ENCODE measurements around the gene DDX39A.
"Not testable (repeated sequence)": the region's sequence is repeated elsewhere in the genome, so short reads cannot be mapped to it uniquely, and the experiment has no call there.

The DDX39A gene

DNA sequence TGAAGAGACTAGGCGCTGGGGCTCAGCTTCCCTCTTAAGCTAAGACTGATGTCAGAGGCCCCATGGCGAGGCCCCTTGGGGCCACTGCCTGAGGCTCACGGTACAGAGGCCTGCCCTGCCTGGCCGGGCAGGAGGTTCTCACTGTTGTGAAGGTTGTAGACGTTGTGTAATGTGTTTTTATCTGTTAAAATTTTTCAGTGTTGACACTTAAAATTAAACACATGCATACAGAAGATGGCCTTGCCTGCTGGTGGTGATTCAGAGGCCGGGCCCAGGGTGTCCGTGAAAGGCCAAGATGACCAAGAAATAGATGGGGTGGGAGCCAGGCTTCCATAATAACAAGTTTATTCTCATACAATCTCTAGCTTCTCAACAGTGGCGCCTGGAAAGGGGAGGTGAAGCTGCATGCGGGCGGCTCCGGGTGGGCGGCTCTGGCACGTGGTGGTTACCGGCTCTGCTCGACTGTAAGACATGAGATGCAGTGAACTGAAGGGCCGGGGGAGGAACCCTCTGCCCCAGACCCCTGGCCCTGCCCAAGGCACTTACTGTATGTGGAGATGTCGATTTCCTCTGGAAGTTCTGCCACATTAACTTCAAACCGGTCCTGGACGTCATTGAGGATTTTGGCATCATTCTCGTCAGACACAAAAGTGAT lies 10.5 kb downstream of the DDX39A start:
- no peak for DNase-seq

GRCh38 chr19:14407605-14408484 lies 11.3 kb downstream of the DDX39A start:
- DNase-seq, result no peak

DNA sequence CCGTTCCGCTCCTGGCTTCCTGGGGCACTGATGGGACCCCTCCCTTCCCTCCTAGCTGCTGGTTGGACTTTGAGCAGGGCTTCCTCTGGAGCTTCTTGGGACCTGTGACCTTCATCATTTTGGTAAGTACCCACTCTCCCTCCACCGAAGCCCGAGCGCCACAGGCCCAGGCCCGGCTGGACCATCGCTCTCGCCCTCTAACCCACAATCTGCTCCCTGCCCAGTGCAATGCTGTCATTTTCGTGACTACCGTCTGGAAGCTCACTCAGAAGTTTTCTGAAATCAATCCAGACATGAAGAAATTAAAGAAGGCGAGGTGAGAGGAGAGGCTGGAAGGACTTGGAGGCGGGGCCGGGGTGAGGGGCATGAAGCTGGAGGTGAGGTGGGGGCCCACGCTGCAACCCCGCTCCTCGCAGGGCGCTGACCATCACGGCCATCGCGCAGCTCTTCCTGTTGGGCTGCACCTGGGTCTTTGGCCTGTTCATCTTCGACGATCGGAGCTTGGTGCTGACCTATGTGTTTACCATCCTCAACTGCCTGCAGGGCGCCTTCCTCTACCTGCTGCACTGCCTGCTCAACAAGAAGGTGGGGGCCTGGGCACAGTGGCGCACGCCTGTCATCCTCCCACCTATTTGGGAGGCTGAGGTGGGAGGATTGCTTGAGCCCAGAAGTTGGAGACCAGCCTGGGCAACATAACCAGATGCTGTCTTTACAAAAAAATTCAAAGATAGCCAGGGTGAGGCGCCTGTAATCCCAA lies 12.3 kb downstream of the DDX39A start:
- DNase-seq, result no peak

- DNase-seq, result peak; percentile 79
Observed at GRCh38 chr19:14405758-14406644, 13.1 kb downstream of the DDX39A start.

DNA sequence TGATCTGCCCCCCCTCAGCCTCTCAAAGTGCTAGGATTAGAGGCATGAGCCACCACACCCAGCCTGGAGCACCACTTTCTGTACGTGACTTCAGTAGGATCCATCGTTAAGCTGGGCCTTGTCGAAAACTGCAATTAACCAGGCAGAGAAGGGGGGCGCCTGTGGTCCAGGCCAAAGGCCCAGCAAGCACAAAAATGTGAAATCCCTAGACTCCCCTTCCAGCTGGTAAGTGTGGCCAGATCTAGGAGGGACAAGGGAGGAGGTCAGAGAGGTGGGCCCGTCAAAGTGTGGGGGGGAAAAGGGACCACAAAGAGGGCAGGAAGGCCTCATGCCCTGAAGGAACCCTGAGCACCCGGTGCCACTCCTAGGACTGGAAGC lies 13.8 kb downstream of the DDX39A start:
- DNase-seq, result no peak

GRCh38 chr19:14404312-14404711 lies 14.8 kb downstream of the DDX39A start:
- no peak for DNase-seq

GRCh38 chr19:14403145-14403930 lies 15.8 kb downstream of the DDX39A start:
- not testable (repeated sequence) for DNase-seq

GRCh38 chr19:14402332-14403144 lies 16.6 kb downstream of the DDX39A start:
- peak; percentile 86 for DNase-seq

GRCh38 chr19:14401468-14402195 lies 17.5 kb downstream of the DDX39A start:
- no peak for DNase-seq

GRCh38 chr19:14400951-14401431 lies 18.1 kb downstream of the DDX39A start:
- peak; percentile 56 for DNase-seq

DNA sequence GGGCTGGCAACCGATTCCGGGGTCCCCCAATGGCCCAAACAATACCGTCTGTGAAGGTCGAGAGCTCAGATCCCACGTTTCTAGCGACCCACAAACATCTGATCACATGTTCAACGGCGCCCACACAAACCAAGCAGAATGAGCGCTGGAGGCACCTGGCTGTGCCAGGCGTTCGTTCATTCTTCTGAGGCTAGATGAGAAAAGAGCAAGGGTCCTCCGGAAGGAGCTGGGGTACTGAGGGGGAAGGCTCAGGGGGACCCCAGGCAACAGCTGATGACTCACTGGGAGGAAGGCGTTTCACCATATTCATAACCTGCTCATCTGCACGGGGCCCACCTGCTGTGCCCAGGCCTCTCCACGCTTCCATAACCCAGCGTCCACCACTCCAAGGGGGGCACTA lies 22.0 kb downstream of the DDX39A start:
- DNase-seq, result not testable (repeated sequence)

- not testable (repeated sequence) for DNase-seq
Observed at GRCh38 chr19:14396730-14397129, 22.4 kb downstream of the DDX39A start.

GRCh38 chr19:14395710-14396336 lies 23.3 kb downstream of the DDX39A start:
- no peak for DNase-seq

GRCh38 chr19:14395262-14395661 lies 23.9 kb downstream of the DDX39A start:
- no peak for DNase-seq

GRCh38 chr19:14394167-14394566 lies 25.0 kb downstream of the DDX39A start:
- DNase-seq, result no peak

- no peak for DNase-seq
Observed at GRCh38 chr19:14393329-14393728, 25.8 kb downstream of the DDX39A start.

- DNase-seq, result no peak
Observed at GRCh38 chr19:14391156-14391821, 27.9 kb downstream of the DDX39A start.

GRCh38 chr19:14390548-14390947 lies 28.6 kb downstream of the DDX39A start:
- DNase-seq, result no peak

Data from fibroblast of skin of back (primary cell).